ENCODE results near the gene PCDHGC4.

GRCh38 chr5:141475625-141476131 lies 9.2 kb upstream of the PCDHGC4 start, which contains the start of gene PCDHGC3:
- TF ChIP-seq CTCF (IDR thresholded peaks at IDR 0.05; ENCODE audit: poor library complexity) (peak; percentile 38), EZH2phosphoT487 (IDR thresholded peaks at IDR 0.05; ENCODE audit: low read depth, severe bottlenecking, unreplicated experiment) (no peak), EZH2 (IDR thresholded peaks at IDR 0.05; ENCODE audit: borderline replicate concordance) (no peak)
